ENCODE results near the gene TRPM4. TPM values are rescaled to one million over a fixed set of nuclear protein-coding genes. Genes with fewer than 3 reads are reported as not detected.
A peak's percentile ranks its signal among the peaks of the same experiment; 100 is the strongest.

Gene TRPM4
- total RNA-seq, 1 donor, result 15.9 TPM

DNA sequence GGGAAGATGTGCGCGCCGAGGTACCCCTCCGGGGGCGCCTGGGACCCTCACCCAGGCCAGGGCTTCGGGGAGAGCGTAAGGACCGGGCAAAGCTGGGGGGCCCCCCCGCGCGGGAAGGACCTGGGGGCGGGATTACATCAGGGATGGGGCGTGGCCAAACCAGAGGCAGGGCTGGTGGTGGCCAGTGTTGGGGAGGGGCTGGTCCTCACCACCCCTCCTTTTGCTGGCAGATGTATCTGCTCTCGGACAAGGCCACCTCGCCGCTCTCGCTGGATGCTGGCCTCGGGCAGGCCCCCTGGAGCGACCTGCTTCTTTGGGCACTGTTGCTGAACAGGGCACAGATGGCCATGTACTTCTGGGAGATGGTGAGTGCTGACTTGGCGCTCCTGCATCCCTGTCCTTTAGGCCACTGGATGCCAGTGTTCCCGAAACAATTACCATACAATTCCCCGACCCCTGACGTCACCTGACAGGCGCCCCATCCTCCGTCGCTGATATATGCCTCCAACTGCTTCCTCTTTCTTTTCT, 25.3 kb downstream of the TRPM4 start:
- H2AFZ ChIP-seq (ENCODE audit: low read length), result no peak overlapping the region
- no peaks in the 10 kb centered on the region for H4K20me1 ChIP-seq (ENCODE audit: insufficient read depth, low read length)
- no peaks in the 10 kb centered on the region for H3K9me3 ChIP-seq (ENCODE audit: low read depth, low read length)
- no peak overlapping the region for H3K4me3 ChIP-seq (ENCODE audit: insufficient read depth, low read length)
- H3K27me3 ChIP-seq (ENCODE audit: insufficient read depth, low read length), result no peaks in the 10 kb centered on the region
- peak; percentile 61 for DNase-seq (ENCODE audit: insufficient read length, low spot score, missing footprints)
- TF ChIP-seq, protein P1, sequence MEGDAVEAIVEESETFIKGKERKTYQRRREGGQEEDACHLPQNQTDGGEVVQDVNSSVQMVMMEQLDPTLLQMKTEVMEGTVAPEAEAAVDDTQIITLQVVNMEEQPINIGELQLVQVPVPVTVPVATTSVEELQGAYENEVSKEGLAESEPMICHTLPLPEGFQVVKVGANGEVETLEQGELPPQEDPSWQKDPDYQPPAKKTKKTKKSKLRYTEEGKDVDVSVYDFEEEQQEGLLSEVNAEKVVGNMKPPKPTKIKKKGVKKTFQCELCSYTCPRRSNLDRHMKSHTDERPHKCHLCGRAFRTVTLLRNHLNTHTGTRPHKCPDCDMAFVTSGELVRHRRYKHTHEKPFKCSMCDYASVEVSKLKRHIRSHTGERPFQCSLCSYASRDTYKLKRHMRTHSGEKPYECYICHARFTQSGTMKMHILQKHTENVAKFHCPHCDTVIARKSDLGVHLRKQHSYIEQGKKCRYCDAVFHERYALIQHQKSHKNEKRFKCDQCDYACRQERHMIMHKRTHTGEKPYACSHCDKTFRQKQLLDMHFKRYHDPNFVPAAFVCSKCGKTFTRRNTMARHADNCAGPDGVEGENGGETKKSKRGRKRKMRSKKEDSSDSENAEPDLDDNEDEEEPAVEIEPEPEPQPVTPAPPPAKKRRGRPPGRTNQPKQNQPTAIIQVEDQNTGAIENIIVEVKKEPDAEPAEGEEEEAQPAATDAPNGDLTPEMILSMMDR (IDR thresholded peaks at IDR 0.05; ENCODE audit: extremely low read depth, low read depth, low read length), result no peak
- no peak overlapping the region for H3K4me2 ChIP-seq (ENCODE audit: insufficient read depth, low read length)
- no peaks in the 10 kb centered on the region for H3K79me2 ChIP-seq (ENCODE audit: insufficient read depth, low read length)
- H3K4me1 ChIP-seq (ENCODE audit: insufficient read depth, low read length), result no peaks in the 10 kb centered on the region
- no peak overlapping the region for H3K27ac ChIP-seq (ENCODE audit: low read depth, low read length)
- peaks cover 55% of the 10 kb centered on the region for H3K36me3 ChIP-seq (ENCODE audit: insufficient read depth, low read length)

DNA sequence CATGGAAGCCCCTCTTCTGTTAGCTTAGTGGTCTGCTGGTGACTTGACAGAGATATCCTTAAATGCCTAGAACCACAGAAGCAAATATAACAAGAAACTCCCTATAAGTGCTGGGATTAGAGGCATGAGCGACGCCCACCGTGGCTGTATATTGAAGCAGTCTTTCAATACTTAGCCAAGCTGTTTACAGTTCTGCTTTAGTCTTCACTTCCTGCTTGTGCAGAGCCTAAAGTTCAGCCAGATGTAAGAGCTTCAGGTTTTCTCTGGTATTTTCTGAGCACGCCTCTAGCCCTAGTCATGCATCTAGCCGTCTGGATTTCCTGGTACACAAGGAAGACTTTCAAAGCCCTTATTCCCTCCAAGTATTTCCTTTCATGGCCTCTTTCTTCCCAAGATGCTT, 28.5 kb downstream of the TRPM4 start:
- Histone ChIP-seq H3K4me3 (ENCODE audit: insufficient read depth, low read length) (no peak overlapping the region), H3K27me3 (ENCODE audit: insufficient read depth, low read length) (no peaks in the 10 kb centered on the region), H3K4me1 (ENCODE audit: insufficient read depth, low read length) (no peaks in the 10 kb centered on the region), H3K79me2 (ENCODE audit: insufficient read depth, low read length) (no peaks in the 10 kb centered on the region), H3K9me3 (ENCODE audit: low read depth, low read length) (peaks cover 2% of the 10 kb centered on the region), H3K36me3 (ENCODE audit: insufficient read depth, low read length) (peaks cover 72% of the 10 kb centered on the region), H2AFZ (ENCODE audit: low read length) (no peak overlapping the region), H3K4me2 (ENCODE audit: insufficient read depth, low read length) (no peak overlapping the region), H3K27ac (ENCODE audit: low read depth, low read length) (no peak overlapping the region), H4K20me1 (ENCODE audit: insufficient read depth, low read length) (no peaks in the 10 kb centered on the region)
- TF ChIP-seq, protein P1 (IDR thresholded peaks at IDR 0.05; ENCODE audit: extremely low read depth, low read depth, low read length), result no peak
- peak; percentile 46 for DNase-seq (ENCODE audit: insufficient read length, low spot score, missing footprints)

DNA sequence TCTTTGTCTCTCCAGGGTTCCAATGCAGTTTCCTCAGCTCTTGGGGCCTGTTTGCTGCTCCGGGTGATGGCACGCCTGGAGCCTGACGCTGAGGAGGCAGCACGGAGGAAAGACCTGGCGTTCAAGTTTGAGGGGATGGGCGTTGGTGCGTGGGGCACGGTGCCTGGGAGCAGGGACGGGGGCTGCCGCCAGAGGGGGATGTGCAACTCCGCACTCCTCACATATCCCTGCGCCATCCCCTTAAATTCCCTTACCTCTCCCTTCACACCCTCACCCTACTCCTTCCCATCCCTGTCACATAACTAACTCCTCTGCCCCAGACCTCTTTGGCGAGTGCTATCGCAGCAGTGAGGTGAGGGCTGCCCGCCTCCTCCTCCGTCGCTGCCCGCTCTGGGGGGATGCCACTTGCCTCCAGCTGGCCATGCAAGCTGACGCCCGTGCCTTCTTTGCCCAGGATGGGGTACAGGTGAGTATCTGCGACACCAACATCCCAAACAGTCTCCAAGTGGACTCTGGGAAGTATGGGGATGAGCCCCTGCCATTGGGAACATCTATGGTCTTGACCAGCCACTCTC, 31.1 kb downstream of the TRPM4 start:
- no peak for DNase-seq (ENCODE audit: insufficient read length, low spot score, missing footprints)
- Histone ChIP-seq H3K4me2 (ENCODE audit: insufficient read depth, low read length) (no peak overlapping the region), H2AFZ (ENCODE audit: low read length) (no peak overlapping the region), H3K4me1 (ENCODE audit: insufficient read depth, low read length) (no peaks in the 10 kb centered on the region), H3K4me3 (ENCODE audit: insufficient read depth, low read length) (no peak overlapping the region), H4K20me1 (ENCODE audit: insufficient read depth, low read length) (no peaks in the 10 kb centered on the region), H3K79me2 (ENCODE audit: insufficient read depth, low read length) (no peaks in the 10 kb centered on the region), H3K9me3 (ENCODE audit: low read depth, low read length) (peaks cover 2% of the 10 kb centered on the region), H3K27ac (ENCODE audit: low read depth, low read length) (no peak overlapping the region), H3K36me3 (ENCODE audit: insufficient read depth, low read length) (peaks cover 72% of the 10 kb centered on the region), H3K27me3 (ENCODE audit: insufficient read depth, low read length) (no peaks in the 10 kb centered on the region)
- TF ChIP-seq, protein P1 (IDR thresholded peaks at IDR 0.05; ENCODE audit: extremely low read depth, low read depth, low read length), result no peak

DNA sequence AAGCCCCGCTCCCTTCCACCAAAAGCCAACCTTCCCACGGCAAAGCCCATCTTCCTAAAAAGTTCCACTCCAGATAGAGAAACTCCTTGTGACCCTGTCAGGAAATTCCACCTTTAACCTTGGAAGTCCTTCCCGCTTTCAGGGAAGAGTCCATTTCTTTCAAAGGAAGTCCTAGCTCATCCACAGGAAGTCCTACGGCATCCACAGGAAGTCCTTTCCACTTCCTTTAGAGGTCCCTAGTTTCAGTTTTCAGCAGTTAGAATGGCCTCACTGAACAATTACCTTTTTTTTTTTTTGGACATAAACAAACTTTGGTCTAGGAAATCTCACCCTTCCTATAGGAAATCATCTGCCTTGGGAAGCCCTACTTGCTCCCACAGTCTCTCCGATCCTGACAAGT, 31.7 kb downstream of the TRPM4 start:
- Histone ChIP-seq H4K20me1 (ENCODE audit: insufficient read depth, low read length) (no peaks in the 10 kb centered on the region), H3K27ac (ENCODE audit: low read depth, low read length) (no peak overlapping the region), H3K4me1 (ENCODE audit: insufficient read depth, low read length) (no peaks in the 10 kb centered on the region), H3K9me3 (ENCODE audit: low read depth, low read length) (peaks cover 2% of the 10 kb centered on the region), H3K4me2 (ENCODE audit: insufficient read depth, low read length) (no peak overlapping the region), H3K4me3 (ENCODE audit: insufficient read depth, low read length) (no peak overlapping the region), H2AFZ (ENCODE audit: low read length) (no peak overlapping the region), H3K27me3 (ENCODE audit: insufficient read depth, low read length) (no peaks in the 10 kb centered on the region), H3K79me2 (ENCODE audit: insufficient read depth, low read length) (no peaks in the 10 kb centered on the region), H3K36me3 (ENCODE audit: insufficient read depth, low read length) (peaks cover 72% of the 10 kb centered on the region)
- TF ChIP-seq, protein P1 (IDR thresholded peaks at IDR 0.05; ENCODE audit: extremely low read depth, low read depth, low read length), result no peak
- DNase-seq (ENCODE audit: insufficient read length, low spot score, missing footprints), result no peak

Measured in osteoblast (primary cell).